ENCODE data around the gene IGLL1.
"Not testable (repeated sequence)": the region's sequence is repeated elsewhere in the genome, so short reads cannot be mapped to it uniquely, and the experiment has no call there.

IGLL1 gene

GRCh38 chr22:23548501-23549197, 31.4 kb downstream of the IGLL1 start:
- Mint-ChIP-seq H3K36me3 (no peaks in the 10 kb centered on the region), H3K27ac (no peak overlapping the region), H3K4me1 (no peaks in the 10 kb centered on the region), H3K9me3 (peaks cover 7% of the 10 kb centered on the region), H3K4me3 (no peak overlapping the region), H3K27me3 (no peaks in the 10 kb centered on the region)
- DNase-seq (ENCODE audit: low spot score in 2 of 2): no peak
- ATAC-seq (ENCODE audit: low read depth): no peak

DNA sequence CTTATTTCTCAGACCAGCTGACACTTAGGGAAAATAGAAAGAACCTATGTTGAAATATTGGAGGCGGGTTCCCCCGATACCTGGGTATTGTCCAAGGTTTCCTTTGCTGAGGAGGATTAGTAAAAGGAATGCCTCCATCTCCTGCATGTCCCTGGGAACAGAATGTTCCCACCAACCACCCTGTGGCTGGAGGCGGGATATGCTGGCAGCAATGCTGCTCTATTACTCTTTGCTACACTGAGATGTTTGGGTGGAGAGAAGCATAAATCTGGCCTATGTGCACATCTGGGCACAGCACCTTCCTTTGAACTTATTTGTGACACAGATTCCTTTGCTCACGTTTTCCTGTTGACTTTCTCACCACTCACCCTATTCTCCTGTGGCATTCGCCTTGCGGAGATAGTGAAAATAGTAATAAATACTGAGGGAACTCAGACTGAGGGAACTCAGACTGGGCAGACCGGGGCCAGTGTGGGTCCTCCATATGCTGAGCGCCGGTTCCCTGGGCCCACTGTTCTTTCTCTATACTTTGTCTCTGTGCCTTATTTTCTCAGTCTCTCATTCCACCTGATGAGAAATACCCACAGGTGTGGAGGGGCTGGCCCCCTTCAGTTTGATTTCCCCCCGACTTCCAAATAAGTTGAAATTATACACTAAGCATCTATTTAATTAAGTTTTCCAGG, 32.1 kb downstream of the IGLL1 start:
- H3K27me3 Mint-ChIP-seq: no peaks in the 10 kb centered on the region

DNA sequence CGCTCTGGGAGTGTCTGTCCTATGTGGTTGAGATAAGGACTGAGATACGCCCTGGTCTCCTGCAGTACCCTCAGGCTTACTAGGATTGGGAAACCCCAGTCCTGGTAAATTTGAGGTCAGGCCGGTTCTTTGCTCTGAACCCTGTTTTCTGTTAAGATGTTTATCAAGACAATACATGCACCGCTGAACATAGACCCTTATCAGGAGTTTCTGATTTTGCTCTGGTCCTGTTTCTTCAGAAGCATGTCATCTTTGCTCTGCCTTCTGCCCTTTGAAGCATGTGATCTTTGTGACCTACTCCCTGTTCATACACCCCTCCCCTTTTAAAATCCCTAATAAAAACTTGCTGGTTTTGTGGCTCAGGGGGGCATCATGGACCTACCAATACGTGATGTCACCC, 32.7 kb downstream of the IGLL1 start:
- H3K36me3 Mint-ChIP-seq; DNase-seq (ENCODE audit: low spot score in 2 of 2); ATAC-seq (ENCODE audit: low read depth); H3K27me3 Mint-ChIP-seq; H3K4me1 Mint-ChIP-seq; H3K9me3 Mint-ChIP-seq; H3K4me3 Mint-ChIP-seq; H3K27ac Mint-ChIP-seq: not testable (repeated sequence)

More for the DNA sequence above, 32.1 kb downstream of the IGLL1 start:
- Mint-ChIP-seq H3K4me3 (no peak overlapping the region), H3K36me3 (no peaks in the 10 kb centered on the region), H3K27ac (no peak overlapping the region), H3K4me1 (no peaks in the 10 kb centered on the region), H3K9me3 (peaks cover 7% of the 10 kb centered on the region)
- ATAC-seq (ENCODE audit: low read depth) (no peak), DNase-seq (ENCODE audit: low spot score in 2 of 2) (no peak)

DNA sequence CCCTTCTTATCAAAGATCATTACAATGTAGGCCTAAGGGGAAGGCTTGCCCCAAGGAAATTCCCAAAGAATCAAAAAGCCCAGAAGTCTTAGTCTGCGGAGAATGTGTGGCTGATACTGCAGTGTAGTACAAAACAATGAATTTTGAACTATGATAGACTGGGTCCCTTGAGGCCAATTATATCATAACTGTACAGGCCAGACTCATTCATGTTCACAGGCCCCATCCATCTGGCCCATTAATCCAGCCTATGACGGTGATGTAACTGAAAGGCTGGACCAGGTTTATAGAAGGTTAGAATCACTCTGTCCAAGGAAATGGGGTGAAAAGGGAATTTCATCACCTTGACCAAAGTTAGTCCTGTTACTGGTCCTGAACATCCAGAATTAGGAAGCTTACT, 35.2 kb downstream of the IGLL1 start:
- no peaks in the 10 kb centered on the region for H3K27me3 Mint-ChIP-seq
- DNase-seq (ENCODE audit: low spot score in 2 of 2) (no peak), ATAC-seq (ENCODE audit: low read depth) (no peak)
- no peak overlapping the region for H3K4me3 Mint-ChIP-seq
- no peaks in the 10 kb centered on the region for H3K4me1 Mint-ChIP-seq
- H3K9me3 Mint-ChIP-seq: peaks cover 7% of the 10 kb centered on the region
- H3K27ac Mint-ChIP-seq: no peak overlapping the region
- no peaks in the 10 kb centered on the region for H3K36me3 Mint-ChIP-seq

GRCh38 chr22:23543506-23544000, 36.5 kb downstream of the IGLL1 start:
- not testable (repeated sequence) for H3K27ac Mint-ChIP-seq; ATAC-seq (ENCODE audit: low read depth); H3K9me3 Mint-ChIP-seq; H3K4me1 Mint-ChIP-seq; H3K27me3 Mint-ChIP-seq; H3K36me3 Mint-ChIP-seq; H3K4me3 Mint-ChIP-seq; DNase-seq (ENCODE audit: low spot score in 2 of 2)

DNA sequence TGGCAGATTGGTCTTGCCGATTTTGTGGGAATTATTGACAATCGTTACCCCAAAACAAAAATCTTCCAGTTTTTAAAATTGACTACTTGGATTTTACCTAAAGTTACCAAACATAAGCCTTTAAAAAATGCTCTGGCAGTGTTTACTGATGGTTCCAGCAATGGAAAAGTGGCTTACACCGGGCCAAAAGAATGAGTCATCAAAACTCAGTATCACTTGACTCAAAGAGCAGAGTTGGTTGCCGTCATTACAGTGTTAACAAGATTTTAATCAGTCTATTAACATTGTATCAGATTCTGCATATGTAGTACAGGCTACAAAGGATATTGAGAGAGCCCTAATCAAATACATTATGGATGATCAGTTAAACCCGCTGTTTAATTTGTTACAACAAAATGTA, 37.2 kb downstream of the IGLL1 start:
- peaks cover 4% of the 10 kb centered on the region for H3K9me3 Mint-ChIP-seq
- ATAC-seq (ENCODE audit: low read depth): no peak
- no peak overlapping the region for H3K27ac Mint-ChIP-seq
- peaks cover 8% of the 10 kb centered on the region for H3K4me1 Mint-ChIP-seq
- H3K36me3 Mint-ChIP-seq: no peaks in the 10 kb centered on the region
- DNase-seq (ENCODE audit: low spot score in 2 of 2): no peak
- H3K27me3 Mint-ChIP-seq: no peaks in the 10 kb centered on the region
- H3K4me3 Mint-ChIP-seq: no peak overlapping the region

- H3K27ac Mint-ChIP-seq; ATAC-seq (ENCODE audit: low read depth); H3K9me3 Mint-ChIP-seq; H3K27me3 Mint-ChIP-seq; H3K4me1 Mint-ChIP-seq; H3K4me3 Mint-ChIP-seq; DNase-seq (ENCODE audit: low spot score in 2 of 2); H3K36me3 Mint-ChIP-seq: not testable (repeated sequence)
Observed at GRCh38 chr22:23542391-23542790, 37.7 kb downstream of the IGLL1 start.

DNA sequence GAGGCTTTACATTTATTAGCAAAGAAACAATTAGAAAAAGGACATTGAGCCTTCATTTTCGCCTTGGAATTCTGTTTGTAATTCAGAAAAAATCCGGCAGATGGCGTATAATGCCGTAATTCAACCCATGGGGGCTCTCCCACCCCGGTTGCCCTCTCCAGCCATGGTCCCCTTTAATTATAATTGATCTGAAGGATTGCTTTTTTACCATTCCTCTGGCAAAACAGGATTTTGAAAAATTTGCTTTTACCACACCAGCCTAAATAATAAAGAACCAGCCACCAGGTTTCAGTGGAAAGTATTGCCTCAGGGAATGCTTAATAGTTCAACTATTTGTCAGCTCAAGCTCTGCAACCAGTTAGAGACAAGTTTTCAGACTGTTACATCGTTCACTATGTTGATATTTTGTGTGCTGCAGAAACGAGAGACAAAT, 38.2 kb downstream of the IGLL1 start:
- H3K4me1 Mint-ChIP-seq; DNase-seq (ENCODE audit: low spot score in 2 of 2); H3K4me3 Mint-ChIP-seq; H3K36me3 Mint-ChIP-seq; H3K9me3 Mint-ChIP-seq; H3K27ac Mint-ChIP-seq; ATAC-seq (ENCODE audit: low read depth); H3K27me3 Mint-ChIP-seq: not testable (repeated sequence)

GRCh38 chr22:23540837-23541236, 39.3 kb downstream of the IGLL1 start:
- not testable (repeated sequence) for H3K27ac Mint-ChIP-seq; DNase-seq (ENCODE audit: low spot score in 2 of 2); ATAC-seq (ENCODE audit: low read depth); H3K27me3 Mint-ChIP-seq; H3K4me3 Mint-ChIP-seq; H3K9me3 Mint-ChIP-seq; H3K36me3 Mint-ChIP-seq
- H3K4me1 Mint-ChIP-seq: peaks cover 14% of the 10 kb centered on the region

GRCh38 chr22:23539839-23540198, 40.3 kb downstream of the IGLL1 start:
- H3K4me1 Mint-ChIP-seq: peaks cover 18% of the 10 kb centered on the region
- H3K4me3 Mint-ChIP-seq; H3K27me3 Mint-ChIP-seq; DNase-seq (ENCODE audit: low spot score in 2 of 2); H3K9me3 Mint-ChIP-seq; H3K27ac Mint-ChIP-seq; H3K36me3 Mint-ChIP-seq; ATAC-seq (ENCODE audit: low read depth): not testable (repeated sequence)

GRCh38 chr22:23539135-23539838, 40.8 kb downstream of the IGLL1 start:
- H3K27me3 Mint-ChIP-seq: no peaks in the 10 kb centered on the region
- no peak overlapping the region for H3K27ac Mint-ChIP-seq
- H3K36me3 Mint-ChIP-seq: no peaks in the 10 kb centered on the region
- peak; percentile 100 for ATAC-seq (ENCODE audit: low read depth)
- H3K4me3 Mint-ChIP-seq: peak overlapping the region; percentile 53
- no peaks in the 10 kb centered on the region for H3K9me3 Mint-ChIP-seq
- DNase-seq (ENCODE audit: low spot score in 2 of 2): peak; percentile 67 to 76
- H3K4me1 Mint-ChIP-seq: peaks cover 18% of the 10 kb centered on the region

DNA sequence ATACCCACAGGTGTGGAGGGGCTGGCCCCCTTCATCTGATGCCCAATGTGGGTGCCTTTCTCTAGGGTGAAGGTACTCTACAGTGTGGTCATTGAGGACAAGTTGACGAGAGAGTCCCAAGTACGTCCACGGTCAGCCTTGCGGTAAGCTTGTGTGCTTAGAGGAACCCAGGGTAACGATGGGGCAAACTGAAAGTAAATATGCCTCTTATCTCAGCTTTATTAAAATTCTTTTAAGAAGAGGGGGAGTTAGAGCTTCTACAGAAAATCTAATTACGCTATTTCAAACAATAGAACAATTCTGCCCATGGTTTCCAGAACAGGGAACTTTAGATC, 41.4 kb downstream of the IGLL1 start:
- H3K27me3 Mint-ChIP-seq; H3K4me3 Mint-ChIP-seq; H3K36me3 Mint-ChIP-seq; H3K9me3 Mint-ChIP-seq; ATAC-seq (ENCODE audit: low read depth); DNase-seq (ENCODE audit: low spot score in 2 of 2): not testable (repeated sequence)
- Mint-ChIP-seq H3K4me1 (peaks cover 19% of the 10 kb centered on the region), H3K27ac (peak overlapping the region; percentile 3)

DNA sequence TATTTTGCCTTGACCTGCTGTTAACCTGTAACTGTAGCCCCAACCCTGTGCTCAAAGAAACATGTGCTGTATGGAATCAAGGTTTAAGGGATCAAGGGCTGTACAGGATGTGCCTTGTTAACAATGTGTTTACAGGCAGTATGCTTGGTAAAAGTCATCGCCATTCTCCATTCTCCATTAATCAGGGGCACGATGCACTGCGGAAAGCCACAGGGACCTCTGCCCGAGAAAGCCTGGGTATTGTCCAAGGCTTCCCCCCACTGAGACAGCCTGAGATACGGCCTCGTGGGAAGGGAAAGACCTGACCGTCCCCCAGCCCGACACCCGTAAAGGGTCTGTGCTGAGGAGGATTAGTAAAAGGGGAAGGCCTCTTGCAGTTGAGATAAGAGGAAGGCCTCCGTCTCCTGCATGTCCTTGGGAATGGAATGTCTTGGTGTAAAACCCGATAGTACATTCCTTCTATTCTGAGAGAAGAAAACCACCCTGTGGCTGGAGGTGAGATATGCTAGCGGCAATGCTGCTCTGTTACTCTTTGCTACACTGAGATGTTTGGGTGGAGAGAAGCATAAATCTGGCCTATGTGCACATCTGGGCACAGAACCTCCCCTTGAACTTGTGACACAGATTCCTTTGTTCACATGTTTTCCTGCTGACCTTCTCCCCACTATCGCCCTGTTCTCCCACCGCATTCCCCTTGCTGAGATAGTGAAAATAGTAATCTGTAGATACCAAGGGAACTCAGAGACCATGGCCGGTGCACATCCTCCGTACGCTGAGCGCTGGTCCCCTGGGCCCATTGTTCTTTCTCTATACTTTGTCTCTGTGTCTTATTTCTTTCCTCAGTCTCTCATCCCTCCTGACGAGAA, 42.0 kb downstream of the IGLL1 start:
- ATAC-seq (ENCODE audit: low read depth); H3K36me3 Mint-ChIP-seq; H3K27me3 Mint-ChIP-seq; DNase-seq (ENCODE audit: low spot score in 2 of 2); H3K4me3 Mint-ChIP-seq; H3K9me3 Mint-ChIP-seq: not testable (repeated sequence)
- peaks cover 25% of the 10 kb centered on the region for H3K4me1 Mint-ChIP-seq
- peak overlapping the region; percentile 3 for H3K27ac Mint-ChIP-seq

DNA sequence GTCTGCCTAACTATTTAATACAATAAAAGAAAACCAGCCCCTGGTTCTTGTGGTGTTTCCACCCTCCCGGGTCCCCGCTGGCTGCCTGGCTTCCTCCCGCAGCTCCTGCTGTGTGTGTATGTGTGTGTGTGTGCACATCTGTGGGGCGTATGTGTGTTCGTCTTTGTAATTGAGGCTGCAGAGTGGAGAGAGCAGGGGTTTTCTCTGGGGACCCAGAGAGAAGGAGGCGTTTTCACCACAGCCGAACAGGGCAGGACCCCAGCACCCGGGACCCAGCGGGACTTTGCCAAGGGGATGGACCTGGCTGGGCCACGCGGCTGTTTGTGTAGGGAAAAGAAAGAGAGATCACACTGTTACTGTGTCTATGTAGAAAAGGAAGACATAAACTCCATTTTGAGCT, 42.7 kb downstream of the IGLL1 start:
- H3K4me1 Mint-ChIP-seq: peaks cover 25% of the 10 kb centered on the region
- DNase-seq (ENCODE audit: low spot score in 2 of 2) (no peak), ATAC-seq (ENCODE audit: low read depth) (no peak)
- no peaks in the 10 kb centered on the region for H3K27me3 Mint-ChIP-seq
- H3K4me3 Mint-ChIP-seq: no peak overlapping the region
- H3K9me3 Mint-ChIP-seq: no peaks in the 10 kb centered on the region
- no peak overlapping the region for H3K27ac Mint-ChIP-seq
- no peaks in the 10 kb centered on the region for H3K36me3 Mint-ChIP-seq
